ENCODE results near the gene GRID1.
A peak's percentile ranks its signal among the peaks of the same experiment; 100 is the strongest.

Gene GRID1

GRCh38 chr10:86164174-86164774, 202.3 kb downstream of the GRID1 start:
- no peak for DNase-seq

DNA sequence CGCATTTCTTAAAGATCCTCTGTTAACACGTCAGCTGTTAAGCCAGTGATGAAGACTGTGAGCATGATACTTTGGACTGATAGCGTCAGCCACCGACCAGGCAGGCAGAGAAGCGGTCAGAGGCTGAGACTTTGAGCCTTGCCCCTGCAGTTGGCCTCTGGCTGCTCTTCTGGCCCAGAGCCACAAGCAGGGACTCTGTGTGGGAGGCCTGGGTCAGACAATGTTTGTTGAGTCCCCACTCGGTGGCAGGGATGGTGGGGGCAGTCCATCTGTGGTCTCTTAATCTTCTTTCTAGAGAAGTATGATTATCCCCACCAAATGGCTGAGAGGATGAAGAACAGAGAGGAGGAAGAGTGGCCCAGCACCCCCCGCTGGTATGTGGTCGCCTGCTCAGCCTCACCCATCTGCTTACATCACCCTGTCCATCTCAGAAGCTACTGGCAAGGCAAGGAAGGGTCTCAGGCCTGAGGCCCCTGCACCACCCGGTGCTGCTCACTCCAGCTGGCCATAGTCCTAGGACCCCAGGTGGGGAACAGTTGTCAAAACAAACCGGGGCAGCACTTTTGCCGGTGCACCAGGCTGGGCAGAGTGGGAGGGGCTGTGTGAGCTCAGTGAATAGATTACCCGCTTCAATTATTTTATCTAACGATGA, 202.9 kb downstream of the GRID1 start:
- no peak for DNase-seq

DNA sequence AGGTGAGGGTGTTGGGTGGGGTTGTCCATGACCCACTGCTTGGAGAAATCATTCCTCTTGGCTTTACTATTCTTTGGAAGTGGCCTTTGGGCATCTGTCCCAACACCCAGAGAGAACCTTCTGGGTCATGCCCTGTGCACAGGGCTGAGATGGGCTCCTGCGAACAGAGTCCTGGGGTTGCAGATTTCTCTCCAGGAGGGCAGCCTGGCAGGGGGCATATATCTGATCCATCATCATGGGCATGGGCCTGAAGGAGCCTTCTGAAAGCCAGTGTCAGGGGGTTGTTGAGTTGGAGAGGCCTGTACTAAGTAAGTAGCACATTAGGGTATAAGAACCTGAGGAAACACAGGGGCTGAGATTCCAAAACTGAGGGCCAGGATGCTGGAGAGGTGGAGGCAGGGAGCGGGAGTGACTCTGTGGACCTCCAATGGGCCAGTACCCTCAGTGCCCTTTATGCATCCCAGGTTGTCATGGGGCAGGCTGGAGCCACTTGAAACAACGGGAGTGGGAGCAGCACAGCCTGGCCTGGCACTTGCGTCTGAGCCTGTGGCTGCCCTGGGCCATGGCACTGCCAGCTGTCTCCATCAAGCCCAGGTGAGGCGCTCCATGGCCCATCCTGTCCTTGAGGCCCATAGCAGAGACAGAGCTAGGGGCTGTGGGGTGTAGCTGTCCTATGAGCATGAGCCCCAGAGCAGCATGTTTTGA, 203.7 kb downstream of the GRID1 start:
- DNase-seq = no peak

GRCh38 chr10:86162036-86162435, 204.6 kb downstream of the GRID1 start:
- DNase-seq = no peak

- no peak for DNase-seq
Measured at GRCh38 chr10:86160890-86161585, 205.6 kb downstream of the GRID1 start.

DNA sequence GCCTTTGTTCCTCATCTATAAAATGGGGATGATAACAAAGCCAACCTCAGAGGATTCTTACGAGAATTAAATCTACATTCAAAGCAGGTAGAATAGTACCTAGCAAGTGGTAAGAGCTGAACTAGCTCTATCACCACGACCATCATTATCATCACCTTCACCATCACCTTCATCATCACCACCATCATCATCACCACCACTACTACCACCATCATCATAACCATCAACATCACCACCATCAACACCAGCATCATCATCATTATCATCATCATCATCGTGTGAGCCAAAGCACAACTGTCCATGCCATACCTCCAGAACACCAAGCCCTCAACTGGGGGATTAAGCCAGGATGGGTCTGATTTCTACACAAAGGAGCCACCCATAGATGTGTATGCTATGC, 206.8 kb downstream of the GRID1 start:
- no peak for DNase-seq

- DNase-seq = no peak
Measured at GRCh38 chr10:86155054-86155921, 211.3 kb downstream of the GRID1 start.

- DNase-seq = no peak
Measured at GRCh38 chr10:86153751-86154150, 212.8 kb downstream of the GRID1 start.

DNA sequence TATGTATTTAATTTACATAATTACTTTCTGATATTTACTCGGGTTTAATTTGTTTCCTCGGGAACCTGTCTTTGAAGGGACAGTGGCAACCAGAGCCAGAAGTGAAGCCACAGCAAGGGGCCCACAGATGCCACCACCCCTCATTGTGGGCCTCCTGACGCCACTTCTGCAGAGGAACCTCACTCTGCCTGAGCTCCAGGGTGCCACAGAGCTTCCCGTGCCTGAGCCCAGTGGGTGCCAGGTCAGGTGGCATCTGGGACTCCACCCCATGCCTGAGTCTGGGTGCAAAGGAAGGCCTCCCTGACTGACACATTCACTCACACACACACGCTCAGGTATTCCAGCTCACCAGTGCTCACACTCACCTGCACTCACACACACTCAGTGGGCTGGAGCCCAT, 213.7 kb downstream of the GRID1 start:
- no peak for DNase-seq

DNA sequence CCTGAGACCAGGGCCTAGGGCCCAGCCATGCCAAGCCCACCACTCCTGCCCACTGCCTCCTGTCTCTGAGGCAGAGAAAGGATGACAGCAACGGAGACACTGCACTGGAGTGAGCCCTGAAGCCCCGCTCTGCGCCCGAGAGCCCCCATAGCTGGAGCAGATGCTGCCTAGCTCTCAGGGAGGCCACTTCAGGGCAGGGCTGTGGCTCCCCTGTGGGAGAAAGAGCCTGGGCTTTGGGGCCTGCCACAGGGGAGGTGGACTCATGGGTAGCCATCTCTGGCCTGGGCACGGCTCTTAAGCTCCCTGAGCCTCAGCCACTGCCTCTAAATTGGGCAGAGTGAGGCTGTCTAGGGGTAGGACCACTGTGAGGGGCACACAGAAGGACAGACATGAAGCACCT, 214.2 kb downstream of the GRID1 start:
- no peak for DNase-seq

- no peak for DNase-seq
Measured at GRCh38 chr10:86151613-86152012, 215.0 kb downstream of the GRID1 start.

DNA sequence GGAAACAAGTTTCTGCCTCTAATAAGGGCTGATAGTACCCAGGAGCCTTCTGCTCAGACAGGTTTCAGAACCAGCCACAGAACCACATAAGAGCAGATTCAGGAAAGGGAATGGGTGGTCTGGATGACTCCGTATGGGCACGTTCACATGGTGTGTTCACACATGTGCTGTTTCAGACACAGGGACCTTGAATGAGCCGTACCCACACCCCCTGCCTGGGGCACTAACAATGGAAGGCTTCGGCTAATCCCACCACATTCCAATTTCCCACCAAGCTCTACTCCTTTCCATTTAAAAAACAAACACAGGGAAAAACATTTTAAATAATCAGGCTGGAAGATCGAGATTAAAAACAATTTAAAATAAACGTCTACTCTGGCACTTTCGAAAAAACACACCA, 217.3 kb downstream of the GRID1 start:
- no peak for DNase-seq

DNA sequence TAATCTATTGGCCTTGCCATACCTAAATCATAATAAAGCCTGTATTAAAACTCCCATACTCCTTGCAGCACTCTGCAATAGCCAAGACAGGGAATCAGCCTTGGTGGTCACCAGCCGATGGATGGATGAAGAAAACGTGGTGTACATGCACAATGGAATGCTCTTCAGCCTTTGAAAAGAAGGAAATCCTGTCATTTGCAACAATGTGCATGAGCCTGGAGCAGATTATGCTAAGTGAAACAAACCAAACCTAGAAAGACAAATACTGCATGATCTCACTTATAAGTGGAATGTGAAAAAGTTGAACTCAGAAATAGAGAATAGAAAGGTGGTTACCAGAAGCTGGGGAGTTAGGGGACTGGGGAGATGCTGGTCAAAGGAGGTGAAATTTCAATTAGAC, 218.5 kb downstream of the GRID1 start:
- no peak for DNase-seq

DNA sequence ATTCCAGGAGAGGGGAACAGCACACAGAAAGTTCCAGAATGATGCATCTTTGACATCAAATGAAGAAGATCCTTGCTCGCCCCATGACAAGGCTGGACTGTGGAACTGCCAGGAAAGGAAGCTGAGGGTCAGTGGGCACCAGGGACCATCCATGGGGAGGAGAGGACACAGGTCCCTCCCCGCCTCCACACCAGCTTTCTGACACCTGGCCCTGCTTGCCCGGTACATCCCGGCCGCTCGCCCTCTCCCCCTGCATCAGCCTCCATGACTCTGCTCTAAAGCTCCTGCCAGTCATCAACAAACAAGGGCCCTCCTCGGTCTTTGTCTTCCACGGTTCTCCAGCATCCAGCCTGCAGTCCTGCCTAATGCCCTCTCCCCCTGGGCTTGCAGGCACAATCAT, 222.3 kb downstream of the GRID1 start:
- no peak for DNase-seq

GRCh38 chr10:86141896-86142295, 224.7 kb downstream of the GRID1 start:
- DNase-seq = no peak

DNA sequence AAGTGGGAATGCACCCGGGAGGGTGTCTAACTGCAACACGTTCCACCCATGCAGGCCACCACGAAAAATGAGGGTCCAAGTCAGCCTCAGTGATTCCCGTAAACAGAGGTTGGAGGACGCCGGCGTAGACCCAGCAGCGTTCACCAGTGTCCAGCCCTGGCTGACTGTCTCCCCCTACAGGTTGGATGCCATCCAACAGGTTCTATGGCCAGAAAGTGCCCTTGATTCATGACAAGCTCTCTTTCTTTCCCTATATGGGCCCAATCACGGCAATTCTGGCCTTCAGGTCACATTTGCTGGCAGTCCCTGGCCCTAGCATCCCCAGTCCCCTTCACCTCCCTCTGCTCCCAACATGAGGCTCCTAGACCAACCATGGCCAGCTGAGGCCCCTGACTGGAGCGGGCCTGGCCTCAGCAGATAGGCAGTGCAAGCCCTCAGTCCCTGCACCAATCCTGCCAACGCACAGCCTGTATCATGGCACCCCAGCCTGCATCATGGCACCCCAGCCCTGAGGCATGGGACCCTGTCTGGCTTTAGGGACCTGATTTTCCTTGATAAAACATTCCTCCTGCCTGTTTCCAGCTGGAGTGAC, 227.4 kb downstream of the GRID1 start:
- peak; percentile 8 to 12 for DNase-seq

GRCh38 chr10:86138551-86139065, 228.0 kb downstream of the GRID1 start:
- no peak for DNase-seq

- no peak for DNase-seq
Measured at GRCh38 chr10:86137561-86137960, 229.0 kb downstream of the GRID1 start.

DNA sequence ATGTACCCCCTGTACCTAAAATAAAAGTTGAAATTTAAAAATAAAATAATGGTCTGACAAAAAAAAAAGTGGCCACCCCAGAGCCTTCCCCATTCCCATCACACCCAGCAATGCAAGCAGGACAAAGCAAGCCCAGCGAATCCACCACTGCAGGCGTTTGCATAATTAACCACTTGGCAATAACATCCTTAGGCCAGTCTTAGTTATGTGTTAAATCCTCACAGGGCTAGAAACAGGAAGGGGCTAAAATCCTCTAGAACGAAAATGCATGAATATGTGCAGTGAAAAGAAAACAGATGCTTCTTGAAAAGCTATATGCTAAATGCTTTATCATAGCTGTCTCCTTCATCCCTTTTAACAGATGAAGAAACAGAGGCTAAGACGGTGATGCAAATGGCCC, 229.7 kb downstream of the GRID1 start:
- no peak for DNase-seq

GRCh38 chr10:86135191-86135590, 231.4 kb downstream of the GRID1 start:
- DNase-seq = no peak

- DNase-seq = no peak
Measured at GRCh38 chr10:86130737-86131475, 235.7 kb downstream of the GRID1 start.

Data from inflammatory macrophage (primary cell).